CD4-positive, alpha-beta memory T cell (primary cell): Measurements from ENCODE around the gene NRCAM. TPM values are rescaled to one million over a fixed set of nuclear protein-coding genes. Genes with fewer than 3 reads are reported as not detected.

Source experiments
- CTCF ChIA-PET: fragments of 350-600 bp; sonication (Branson Sonifier 250); formaldehyde crosslinking; loops from one replicate; lab custom pipeline; 2021; ENCODE audit warnings: inconsistent platforms; ENCODE audit not compliant: partially characterized antibody; lab: Charles Lee
- POLR2A ChIA-PET: fragments of 350-600 bp; sonication (Branson Sonifier 250); formaldehyde crosslinking; loops from one replicate; lab custom pipeline; 2021; ENCODE audit not compliant: partially characterized antibody; lab: Charles Lee
- DNase-seq, 5 donors: peaks; one replicate each; pipeline versions ENCODE4 v3.0.0 to v3.0.0-alpha.2; 2020 to 2022; ENCODE audit warnings: mixed read lengths in 1 of 5
- H3K27ac ChIP-seq: one replicate; pipeline ENCODE4 v1.7.0; 2013; ENCODE audit warnings: low read depth, low read length
- H3K27me3 ChIP-seq: 2 replicates; pipeline ENCODE4 v1.7.0; 2013; ENCODE audit warnings: mild to moderate bottlenecking, low read length, moderate library complexity; ENCODE audit not compliant: insufficient read depth
- H3K36me3 ChIP-seq: 2 replicates; pipeline ENCODE4 v1.7.0; 2013; ENCODE audit warnings: mild to moderate bottlenecking, low read length, moderate library complexity; ENCODE audit not compliant: insufficient read depth
- H3K4me1 ChIP-seq: 2 replicates; pipeline ENCODE4 v1.7.0; 2013; ENCODE audit warnings: mild to moderate bottlenecking, low read length, moderate library complexity; ENCODE audit not compliant: insufficient read depth
- H3K4me3 ChIP-seq, 2 donors: one replicate each; pipeline ENCODE4 v1.7.0; 2013; ENCODE audit warnings: low read length in 2 of 2, mild to moderate bottlenecking in 1 of 2
- H3K9me3 ChIP-seq, 2 donors: one replicate each; pipeline ENCODE4 v1.7.0; 2013; ENCODE audit warnings: low read length in 2 of 2, control low read depth in 1 of 2; ENCODE audit not compliant: control insufficient read depth in 1 of 2
- H3K27ac Mint-ChIP-seq, 7 donors: one replicate each; pipeline ENCODE4 v1.8.0; 2020 to 2021; ENCODE audit warnings: mixed read lengths in 7 of 7, mild to moderate bottlenecking in 6 of 7, inconsistent platforms in 3 of 7, moderate library complexity in 3 of 7
- H3K27me3 Mint-ChIP-seq, 2 donors: one replicate each; pipeline ENCODE4 v1.8.0; 2020 to 2021; ENCODE audit warnings: mixed read lengths in 2 of 2
- H3K36me3 Mint-ChIP-seq, 2 donors: one replicate each; pipeline ENCODE4 v1.8.0; 2020 to 2021; ENCODE audit warnings: mixed read lengths in 2 of 2, inconsistent platforms in 1 of 2, mild to moderate bottlenecking in 1 of 2
- H3K4me1 Mint-ChIP-seq, 4 donors: one replicate each; pipeline ENCODE4 v1.8.0; 2020 to 2021; ENCODE audit warnings: mixed read lengths in 4 of 4, mild to moderate bottlenecking in 1 of 4
- H3K4me3 Mint-ChIP-seq, 8 donors: one replicate each; pipeline ENCODE4 v1.8.0; 2020 to 2021; ENCODE audit warnings: mixed read lengths in 8 of 8, mild to moderate bottlenecking in 7 of 8, moderate library complexity in 6 of 8, inconsistent platforms in 3 of 8
- H3K9me3 Mint-ChIP-seq, 8 donors: one replicate each; pipeline ENCODE4 v1.8.0; 2020 to 2021; ENCODE audit warnings: mixed read lengths in 8 of 8, mild to moderate bottlenecking in 5 of 8, inconsistent platforms in 3 of 8, moderate library complexity in 1 of 8
- intact Hi-C: fragments of 100-400 bp; cut with micrococcal nuclease; formaldehyde crosslinking; loops from one replicate; pipeline ENCODE4 v1.15.1; 2023
- polyA plus RNA-seq, 2 donors: library from polyadenylated mRNA; unstranded; fragments of 300-500 nt; fragmentation: Illumina TruSeq; gene quantifications; one replicate each; pipeline ENCODE4 v1.2.3, GENCODE V29; 2021
- total RNA-seq, 2 experiments: library from RNA; stranded (reverse); gene quantifications; one replicate each; pipeline ENCODE4 v1.2.3, GENCODE V29; 2021

The NRCAM gene
- total and polyA plus RNA-seq, 4 experiments from 2014 or later = 0.22 to 0.41 (median 0.32) TPM; not detected in 1

DNA sequence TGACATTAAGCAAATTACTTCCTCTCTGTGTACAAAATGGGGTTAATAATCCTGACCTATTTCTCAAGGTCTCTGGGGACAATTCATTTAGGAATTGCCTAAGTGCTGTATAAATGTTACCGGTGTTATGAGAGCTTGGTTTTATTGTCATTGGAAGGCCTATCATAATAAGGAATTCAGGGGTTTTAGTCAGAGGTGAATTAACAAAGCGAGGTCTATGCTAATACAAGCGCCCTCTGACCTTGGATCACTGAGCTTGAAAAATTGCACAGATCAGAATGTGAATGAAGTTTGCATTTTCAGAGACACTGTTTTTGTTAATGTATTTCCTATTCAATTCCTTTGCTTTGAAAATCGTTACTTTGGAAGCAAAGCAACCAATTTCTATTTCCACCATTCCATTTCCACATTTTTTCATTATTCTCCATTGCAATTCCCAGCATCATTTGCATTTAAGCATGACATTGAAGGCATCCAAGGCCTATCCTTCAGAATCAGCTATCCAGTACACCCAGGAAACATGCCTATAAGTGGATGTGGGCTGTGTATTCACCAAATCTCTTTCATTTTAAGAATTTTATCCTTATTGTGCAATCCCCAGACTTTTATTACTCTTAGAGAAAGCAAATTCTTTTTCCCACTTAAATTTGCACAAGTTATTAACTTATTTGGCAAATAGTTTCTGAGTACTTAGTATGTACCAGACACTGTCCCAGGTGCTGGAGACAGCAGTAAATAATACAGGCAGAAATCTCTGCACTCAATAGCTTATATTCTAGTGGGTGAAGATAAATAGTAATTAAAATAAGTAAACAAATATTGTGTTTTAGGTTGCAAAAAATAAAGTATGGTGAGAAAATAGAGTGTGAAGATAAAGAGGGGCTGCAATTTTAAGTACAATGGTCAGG lies 133.1 kb downstream of the NRCAM start:
- CTCF ChIA-PET = no interaction called here
- Histone ChIP-seq H3K36me3 (no peaks in the 10 kb centered on the region), H3K27ac (no peak overlapping the region), H3K4me1 (no peaks in the 10 kb centered on the region), H3K9me3 (no peaks in the 10 kb centered on the region), H3K27me3 (no peaks in the 10 kb centered on the region), H3K4me3 (no peak overlapping the region)
- Mint-ChIP-seq H3K9me3 (peaks cover 0 to 3% (median 0%) of the 10 kb centered on the region in 8 donors), H3K27ac (no peak overlapping the region), H3K4me1 (no peaks in the 10 kb centered on the region), H3K36me3 (no peaks in the 10 kb centered on the region), H3K27me3 (peaks cover 5 to 6% of the 10 kb centered on the region in 2 donors), H3K4me3 (no peak overlapping the region)
- intact Hi-C loops = no loop called here
- no peak for DNase-seq
- POLR2A ChIA-PET = no interaction called here

DNA sequence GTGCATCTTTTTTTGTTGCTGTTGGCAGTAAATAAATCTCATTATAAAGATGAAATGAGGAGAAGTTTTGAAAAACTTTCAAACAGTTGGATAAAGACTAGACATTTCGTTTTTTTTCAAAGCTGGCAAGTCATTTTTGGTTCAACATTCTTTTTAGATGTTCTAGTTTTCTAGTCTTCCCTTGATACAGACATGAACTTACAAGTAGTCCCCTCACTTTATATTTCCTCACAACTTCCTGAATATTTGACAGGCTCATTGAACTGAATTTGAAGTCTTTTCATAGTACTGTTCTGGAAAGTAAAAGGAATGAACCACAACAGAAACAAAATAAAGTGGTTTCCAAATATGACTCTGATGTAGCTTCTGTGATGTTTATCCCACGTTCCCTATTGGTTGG lies 134.2 kb downstream of the NRCAM start:
- Histone ChIP-seq H3K4me1 (no peaks in the 10 kb centered on the region), H3K9me3 (no peaks in the 10 kb centered on the region), H3K27ac (no peak overlapping the region), H3K36me3 (no peaks in the 10 kb centered on the region), H3K27me3 (no peaks in the 10 kb centered on the region), H3K4me3 (no peak overlapping the region)
- Mint-ChIP-seq H3K4me1 (no peaks in the 10 kb centered on the region), H3K36me3 (no peaks in the 10 kb centered on the region), H3K4me3 (no peak overlapping the region), H3K9me3 (peaks cover 0 to 3% (median 0%) of the 10 kb centered on the region in 8 donors), H3K27ac (no peak overlapping the region), H3K27me3 (peaks cover 5 to 6% of the 10 kb centered on the region in 2 donors)
- CTCF ChIA-PET = no interaction called here
- POLR2A ChIA-PET = no interaction called here
- intact Hi-C loops = no loop called here
- DNase-seq = no peak

DNA sequence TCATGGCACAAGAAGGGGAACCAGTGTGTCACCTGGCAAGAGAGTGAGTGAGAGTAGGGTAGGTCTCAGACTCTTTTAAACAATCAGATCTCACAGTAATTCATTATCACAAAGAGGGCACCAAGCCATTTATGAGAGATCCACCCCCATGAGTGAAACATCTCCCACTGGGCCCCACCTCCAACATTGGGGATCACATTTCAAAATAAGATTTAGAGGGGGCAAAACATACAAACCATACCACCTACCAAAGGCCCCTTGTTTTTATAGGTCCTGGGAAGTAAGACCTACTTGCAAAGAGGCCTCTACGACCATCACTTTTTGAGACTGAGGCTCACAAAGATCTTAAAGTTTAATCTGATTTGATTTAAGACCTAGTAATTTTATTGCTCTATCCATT lies 134.9 kb downstream of the NRCAM start:
- H3K36me3 ChIP-seq = no peaks in the 10 kb centered on the region
- DNase-seq = no peak
- CTCF ChIA-PET = no interaction called here
- Mint-ChIP-seq H3K36me3 (no peaks in the 10 kb centered on the region), H3K9me3 (peaks cover 0 to 3% (median 0%) of the 10 kb centered on the region in 8 donors), H3K4me1 (no peaks in the 10 kb centered on the region), H3K27me3 (peaks cover 4 to 6% of the 10 kb centered on the region in 2 donors), H3K27ac (no peak overlapping the region), H3K4me3 (no peak overlapping the region)
- H3K4me1 ChIP-seq = no peaks in the 10 kb centered on the region
- no peaks in the 10 kb centered on the region for H3K9me3 ChIP-seq
- intact Hi-C loops = no loop called here
- H3K4me3 ChIP-seq = no peak overlapping the region
- no peaks in the 10 kb centered on the region for H3K27me3 ChIP-seq
- H3K27ac ChIP-seq = no peak overlapping the region
- POLR2A ChIA-PET = no interaction called here

DNA sequence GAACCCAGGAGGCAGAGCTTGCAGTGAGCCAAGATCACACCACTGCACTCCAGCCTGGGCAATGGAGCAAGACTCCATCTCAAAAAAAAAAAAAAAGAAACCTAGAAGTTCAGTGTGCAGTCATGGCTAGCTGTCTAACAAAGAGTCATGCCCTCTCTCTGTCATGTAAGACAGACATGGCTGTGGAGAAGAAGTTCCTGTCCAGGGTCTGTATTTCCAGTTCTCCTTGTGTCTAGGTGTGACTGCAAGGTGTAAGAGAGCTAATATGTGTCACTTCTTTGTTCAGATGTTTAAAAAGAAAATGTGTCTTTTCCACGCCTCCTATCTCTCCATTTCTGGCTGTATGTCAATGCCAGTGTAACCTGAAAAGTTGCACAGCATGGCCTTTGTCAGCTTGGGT lies 139.5 kb downstream of the NRCAM start:
- Histone ChIP-seq H3K36me3 (no peaks in the 10 kb centered on the region), H3K27me3 (no peaks in the 10 kb centered on the region), H3K27ac (no peak overlapping the region), H3K4me3 (no peak overlapping the region), H3K9me3 (no peaks in the 10 kb centered on the region), H3K4me1 (no peaks in the 10 kb centered on the region)
- intact Hi-C loops = no loop called here
- ChIA-PET POLR2A (no interaction called here), CTCF (no interaction called here)
- DNase-seq = no peak
- Mint-ChIP-seq H3K36me3 (no peaks in the 10 kb centered on the region), H3K27me3 (peaks cover 0 to 4% of the 10 kb centered on the region in 2 donors), H3K4me1 (no peaks in the 10 kb centered on the region), H3K9me3 (peaks cover 0 to 5% (median 0%) of the 10 kb centered on the region in 8 donors), H3K27ac (no peak overlapping the region), H3K4me3 (no peak overlapping the region)

DNA sequence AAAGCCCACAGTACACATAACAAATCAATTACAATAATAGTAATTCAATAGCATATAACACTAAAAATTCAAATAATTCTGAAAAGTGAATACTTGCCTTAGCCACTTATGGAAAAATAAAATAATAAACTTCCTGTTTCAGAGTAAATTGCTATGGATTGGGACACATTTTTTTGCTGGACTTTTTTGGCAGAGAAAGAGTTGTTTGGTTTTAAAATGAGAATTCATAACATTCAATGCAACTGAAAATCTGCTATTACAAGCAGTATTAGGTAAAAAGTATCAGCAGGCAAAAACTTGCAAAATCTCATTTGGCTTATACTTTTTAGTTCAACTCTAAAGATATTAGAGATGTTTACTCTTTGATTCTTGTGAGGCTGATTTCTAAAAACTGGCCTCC lies 141.7 kb downstream of the NRCAM start:
- Mint-ChIP-seq H3K27me3 (peaks cover 0 to 3% of the 10 kb centered on the region in 2 donors), H3K9me3 (peaks cover 0 to 4% (median 0%) of the 10 kb centered on the region in 8 donors), H3K4me1 (no peaks in the 10 kb centered on the region), H3K4me3 (no peak overlapping the region), H3K27ac (no peak overlapping the region), H3K36me3 (no peaks in the 10 kb centered on the region)
- POLR2A ChIA-PET = no interaction called here
- no peak for DNase-seq
- H3K4me3 ChIP-seq = no peak overlapping the region
- no peaks in the 10 kb centered on the region for H3K27me3 ChIP-seq
- no peaks in the 10 kb centered on the region for H3K9me3 ChIP-seq
- intact Hi-C loops = no loop called here
- no peaks in the 10 kb centered on the region for H3K36me3 ChIP-seq
- CTCF ChIA-PET = no interaction called here
- H3K27ac ChIP-seq = no peak overlapping the region
- H3K4me1 ChIP-seq = no peaks in the 10 kb centered on the region

DNA sequence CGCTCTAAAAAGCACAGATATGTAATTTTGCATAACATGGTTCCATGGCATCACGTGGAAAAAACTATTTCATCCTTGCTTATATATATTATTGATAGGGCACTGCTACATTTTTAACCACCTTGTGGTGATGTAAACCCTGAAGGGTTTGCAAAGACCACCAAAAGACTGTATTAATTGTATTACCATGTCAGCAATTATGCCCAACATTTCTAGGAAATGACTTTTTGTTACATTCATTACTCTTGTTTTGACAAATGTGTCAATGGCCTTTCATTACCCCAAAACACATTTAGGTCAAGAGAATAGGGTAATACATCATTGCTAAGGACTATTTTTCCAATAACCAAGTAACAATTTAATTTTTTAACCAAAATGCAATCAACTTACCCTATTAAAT lies 142.2 kb downstream of the NRCAM start:
- H3K9me3 Mint-ChIP-seq = peaks cover 0 to 2% (median 0%) of the 10 kb centered on the region in 8 donors
- H3K27me3 ChIP-seq = no peaks in the 10 kb centered on the region
- H3K4me3 ChIP-seq = no peak overlapping the region
- DNase-seq = no peak
- no peak overlapping the region for H3K4me3 Mint-ChIP-seq
- H3K36me3 Mint-ChIP-seq = no peaks in the 10 kb centered on the region
- H3K27ac ChIP-seq = no peak overlapping the region
- CTCF ChIA-PET = no interaction called here
- H3K4me1 Mint-ChIP-seq = no peaks in the 10 kb centered on the region
- no peak overlapping the region for H3K27ac Mint-ChIP-seq
- no peaks in the 10 kb centered on the region for H3K36me3 ChIP-seq
- H3K9me3 ChIP-seq = no peaks in the 10 kb centered on the region
- intact Hi-C loops = no loop called here
- POLR2A ChIA-PET = no interaction called here
- H3K4me1 ChIP-seq = no peaks in the 10 kb centered on the region
- no peaks in the 10 kb centered on the region for H3K27me3 Mint-ChIP-seq

DNA sequence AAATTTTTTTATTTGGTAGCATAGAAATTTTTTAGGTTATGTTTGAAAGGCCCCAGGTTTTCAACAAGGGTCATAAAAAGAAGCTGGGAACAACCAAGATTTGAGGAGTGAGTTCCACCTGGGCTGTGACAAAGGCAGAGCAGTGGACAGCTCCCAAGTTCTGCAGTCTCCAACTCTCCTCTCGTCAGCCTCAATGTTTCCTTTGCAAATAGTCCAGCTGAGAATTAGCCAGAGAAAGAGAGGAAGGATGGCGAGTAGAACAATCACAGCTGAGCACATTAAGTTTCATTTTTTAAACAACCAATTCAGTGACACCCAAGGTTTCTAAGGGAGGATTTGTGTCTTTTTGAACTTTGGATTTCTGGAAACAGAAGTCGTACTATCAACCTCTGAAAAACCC lies 143.2 kb downstream of the NRCAM start:
- CTCF ChIA-PET = no interaction called here
- Histone ChIP-seq H3K27me3 (no peaks in the 10 kb centered on the region), H3K36me3 (no peaks in the 10 kb centered on the region), H3K4me1 (no peaks in the 10 kb centered on the region), H3K9me3 (no peaks in the 10 kb centered on the region), H3K27ac (no peak overlapping the region), H3K4me3 (no peak overlapping the region)
- Mint-ChIP-seq H3K27me3 (no peaks in the 10 kb centered on the region), H3K36me3 (no peaks in the 10 kb centered on the region), H3K4me3 (no peak overlapping the region), H3K27ac (no peak overlapping the region), H3K9me3 (peaks cover 0 to 2% (median 0%) of the 10 kb centered on the region in 8 donors), H3K4me1 (no peaks in the 10 kb centered on the region)
- intact Hi-C loops = no loop called here
- POLR2A ChIA-PET = no interaction called here
- DNase-seq = no peak
